Mesendoderm (in vitro differentiated cells): ENCODE results near the gene EPB41L2.

Experiments
- DNase-seq: peaks from one replicate; pipeline ENCODE4 v3.0.0; 2013
- H2AK5ac ChIP-seq: 2 replicates; pipeline ENCODE4 v1.6.1; 2013; ENCODE audit warnings: low read length, inconsistent platforms
- H2BK120ac ChIP-seq: 2 replicates; pipeline ENCODE4 v1.6.1; 2013; ENCODE audit warnings: low read depth, mild to moderate bottlenecking, low read length, moderate library complexity, mixed read lengths
- H2BK15ac ChIP-seq: replicated peaks from 2 replicates; pipeline ENCODE4 v1.6.1; 2013; ENCODE audit warnings: low read depth, mild to moderate bottlenecking, moderate library complexity
- H2BK5ac ChIP-seq: 2 replicates; pipeline ENCODE4 v1.6.1; 2013; ENCODE audit warnings: low read length, inconsistent platforms
- H3K18ac ChIP-seq: 2 replicates; pipeline ENCODE4 v1.6.1; 2013; ENCODE audit warnings: mild to moderate bottlenecking, low read length, mixed read lengths
- H3K23ac ChIP-seq: one replicate; pipeline ENCODE4 v1.6.1; 2013; ENCODE audit warnings: low read length
- H3K27ac ChIP-seq: 2 replicates; pipeline ENCODE4 v1.5.1; 2013; ENCODE audit warnings: low read depth, mild to moderate bottlenecking, inconsistent platforms, low read length, moderate library complexity
- H3K27me3 ChIP-seq: 2 replicates; pipeline ENCODE4 v1.6.1; 2013; ENCODE audit warnings: low read length, control low read depth, mild to moderate bottlenecking, inconsistent platforms; ENCODE audit not compliant: insufficient read depth, poor library complexity
- H3K36me3 ChIP-seq: 2 replicates; pipeline ENCODE4 v1.6.1; 2013; ENCODE audit warnings: low read length, inconsistent platforms; ENCODE audit not compliant: control insufficient read depth, insufficient read depth
- H3K4ac ChIP-seq: one replicate; pipeline ENCODE4 v1.6.1; 2013; ENCODE audit warnings: low read depth, mild to moderate bottlenecking, low read length, moderate library complexity
- H3K4me1 ChIP-seq: 2 replicates; pipeline ENCODE4 v1.6.1; 2013; ENCODE audit warnings: low read depth, low read length, inconsistent platforms; ENCODE audit not compliant: control insufficient read depth
- H3K4me2 ChIP-seq: 2 replicates; pipeline ENCODE4 v1.6.1; 2013; ENCODE audit warnings: low read length
- H3K4me3 ChIP-seq: 2 replicates; pipeline ENCODE4 v1.5.1; 2013; ENCODE audit warnings: mild to moderate bottlenecking, low read length
- H3K56ac ChIP-seq: one replicate; pipeline ENCODE4 v1.6.1; 2013; ENCODE audit warnings: low read length
- H3K79me1 ChIP-seq: 2 replicates; pipeline ENCODE4 v1.6.1; 2013; ENCODE audit warnings: low read length, inconsistent platforms
- H3K79me2 ChIP-seq: 2 replicates; pipeline ENCODE4 v1.6.1; 2013; ENCODE audit warnings: mild to moderate bottlenecking, low read length; ENCODE audit not compliant: control insufficient read depth, insufficient read depth
- H3K9ac ChIP-seq: 2 replicates; pipeline ENCODE4 v1.6.1; 2013; ENCODE audit warnings: low read length, inconsistent platforms
- H4K5ac ChIP-seq: one replicate; pipeline ENCODE4 v1.6.1; 2013; ENCODE audit warnings: low read length
- H4K8ac ChIP-seq: one replicate; pipeline ENCODE4 v1.6.1; 2013; ENCODE audit warnings: low read depth, mild to moderate bottlenecking, control low read depth, low read length, moderate library complexity
- WGBS: extraction: QIAGEN DNeasy Blood & Tissue Kit; methylation state at CpG from one replicate; pipeline ENCODE4 v1.1.7; 2013; ENCODE audit warnings: low lambda C conversion rate, missing lambda C conversion rate; ENCODE audit not compliant: insufficient coverage; ENCODE audit errors: extremely low coverage; 5-methylcytosine and 5-hydroxymethylcytosine counted together

EPB41L2 gene

GRCh38 chr6:131054392-131055250 lies 8.4 kb downstream of the EPB41L2 start:
- WGBS: no CpG with 5 or more reads among the region's 6 CpGs
- no peak overlapping the region for H3K27ac ChIP-seq
- no peak overlapping the region for H3K23ac ChIP-seq
- no peak overlapping the region for H2BK15ac ChIP-seq
- no peak overlapping the region for H3K4me2 ChIP-seq
- H3K79me1 ChIP-seq: peaks cover 27% of the 10 kb centered on the region
- no peak overlapping the region for H2BK5ac ChIP-seq
- no peak overlapping the region for H3K4me3 ChIP-seq
- no peaks in the 10 kb centered on the region for H3K4me1 ChIP-seq
- H3K56ac ChIP-seq: no peak overlapping the region
- H3K36me3 ChIP-seq: no peaks in the 10 kb centered on the region
- no peaks in the 10 kb centered on the region for H3K27me3 ChIP-seq
- no peak overlapping the region for H2BK120ac ChIP-seq
- peaks cover 43% of the 10 kb centered on the region for H3K79me2 ChIP-seq
- no peak overlapping the region for H2AK5ac ChIP-seq
- no peak overlapping the region for H3K9ac ChIP-seq
- no peak overlapping the region for H3K4ac ChIP-seq
- no peak overlapping the region for H3K18ac ChIP-seq
- H4K8ac ChIP-seq: no peak overlapping the region
- H4K5ac ChIP-seq: no peak overlapping the region
- DNase-seq: peak; percentile 61

GRCh38 chr6:131053546-131054240 lies 9.4 kb downstream of the EPB41L2 start:
- Histone ChIP-seq H3K79me1 (peaks cover 26% of the 10 kb centered on the region), H3K4ac (no peak overlapping the region), H3K27ac (no peak overlapping the region), H4K5ac (no peak overlapping the region), H2BK15ac (no peak overlapping the region), H4K8ac (no peak overlapping the region), H3K18ac (no peak overlapping the region), H2AK5ac (no peak overlapping the region), H3K36me3 (no peaks in the 10 kb centered on the region), H2BK5ac (no peak overlapping the region), H2BK120ac (no peak overlapping the region), H3K23ac (no peak overlapping the region), H3K4me2 (no peak overlapping the region), H3K9ac (no peak overlapping the region), H3K56ac (no peak overlapping the region), H3K4me1 (no peaks in the 10 kb centered on the region), H3K79me2 (peaks cover 38% of the 10 kb centered on the region), H3K4me3 (no peak overlapping the region), H3K27me3 (no peaks in the 10 kb centered on the region)
- no CpG with 5 or more reads among the region's 11 CpGs for WGBS
- no peak for DNase-seq

- Histone ChIP-seq H3K27ac (no peak overlapping the region), H2BK15ac (no peak overlapping the region)
- no CpG with 5 or more reads among the region's 4 CpGs for WGBS
These were observed 10.9 kb downstream of the EPB41L2 start for GRCh38 chr6:131052181-131052580.

GRCh38 chr6:131051341-131051740 lies 11.7 kb downstream of the EPB41L2 start:
- Histone ChIP-seq H4K5ac (no peak overlapping the region), H3K4me1 (no peaks in the 10 kb centered on the region), H3K27ac (no peak overlapping the region), H3K79me1 (peaks cover 23% of the 10 kb centered on the region), H3K4me2 (no peak overlapping the region), H3K36me3 (no peaks in the 10 kb centered on the region), H3K56ac (no peak overlapping the region), H4K8ac (no peak overlapping the region), H3K23ac (no peak overlapping the region), H3K4me3 (no peak overlapping the region), H2AK5ac (no peak overlapping the region), H2BK5ac (no peak overlapping the region), H2BK120ac (no peak overlapping the region), H2BK15ac (no peak overlapping the region), H3K9ac (no peak overlapping the region), H3K27me3 (no peaks in the 10 kb centered on the region), H3K79me2 (peaks cover 30% of the 10 kb centered on the region), H3K18ac (no peak overlapping the region), H3K4ac (no peak overlapping the region)
- WGBS: no CpG with 5 or more reads among the region's 1 CpG
- no peak for DNase-seq

More at GRCh38 chr6:131052181-131052580, 10.9 kb downstream of the EPB41L2 start:
- H3K4me2 ChIP-seq: no peak overlapping the region
- no peaks in the 10 kb centered on the region for H3K27me3 ChIP-seq
- no peak overlapping the region for H2AK5ac ChIP-seq
- no peaks in the 10 kb centered on the region for H3K4me1 ChIP-seq
- peaks cover 32% of the 10 kb centered on the region for H3K79me2 ChIP-seq
- no peak overlapping the region for H3K18ac ChIP-seq
- peaks cover 26% of the 10 kb centered on the region for H3K79me1 ChIP-seq
- H3K56ac ChIP-seq: no peak overlapping the region
- H3K9ac ChIP-seq: no peak overlapping the region
- no peak for DNase-seq
- H3K4ac ChIP-seq: no peak overlapping the region
- H3K36me3 ChIP-seq: no peaks in the 10 kb centered on the region
- no peak overlapping the region for H2BK5ac ChIP-seq
- no peak overlapping the region for H4K5ac ChIP-seq
- H2BK120ac ChIP-seq: no peak overlapping the region
- H4K8ac ChIP-seq: no peak overlapping the region
- no peak overlapping the region for H3K4me3 ChIP-seq
- no peak overlapping the region for H3K23ac ChIP-seq

- peaks cover 16% of the 10 kb centered on the region for H3K79me1 ChIP-seq
- no peak overlapping the region for H3K18ac ChIP-seq
- WGBS: no CpG with 5 or more reads among the region's 3 CpGs
- no peaks in the 10 kb centered on the region for H3K27me3 ChIP-seq
- no peaks in the 10 kb centered on the region for H3K4me1 ChIP-seq
- H3K9ac ChIP-seq: no peak overlapping the region
- H4K8ac ChIP-seq: no peak overlapping the region
- no peak overlapping the region for H2BK5ac ChIP-seq
- H3K79me2 ChIP-seq: peaks cover 24% of the 10 kb centered on the region
- no peak overlapping the region for H3K4me2 ChIP-seq
- H2BK120ac ChIP-seq: no peak overlapping the region
- H2AK5ac ChIP-seq: no peak overlapping the region
- H3K36me3 ChIP-seq: no peaks in the 10 kb centered on the region
- H2BK15ac ChIP-seq: no peak overlapping the region
- H3K4ac ChIP-seq: no peak overlapping the region
- no peak overlapping the region for H3K4me3 ChIP-seq
- H4K5ac ChIP-seq: no peak overlapping the region
- no peak for DNase-seq
- no peak overlapping the region for H3K27ac ChIP-seq
- no peak overlapping the region for H3K56ac ChIP-seq
- H3K23ac ChIP-seq: no peak overlapping the region
These were observed 13.4 kb downstream of the EPB41L2 start for GRCh38 chr6:131049608-131050007.
